K562 (cell line): ENCODE measurements around the gene PCDH12.

Experiments used
- KDM5B ChIP-seq: fragments of 200-600 bp; sonication (generic); IDR thresholded peaks from 2 replicates; pipeline ENCODE4 v1.6.1; 2012; ENCODE audit warnings: low read depth, mild to moderate bottlenecking, moderate library complexity, low read length, control low read depth, inconsistent platforms; ENCODE audit not compliant: insufficient replicate concordance
- SIN3A ChIP-seq, 2 experiments: fragments of 150-350 bp in 1 of 2; IDR thresholded peaks; 2 replicates each; pipeline ENCODE4 v1.6.1; 2011 to 2016; ENCODE audit warnings: borderline replicate concordance in 2 of 2, low read depth in 2 of 2, low read length in 2 of 2, mild to moderate bottlenecking in 2 of 2, moderate library complexity in 2 of 2; ENCODE audit not compliant: control insufficient read depth in 1 of 2
- SIX5 ChIP-seq, 2 experiments: IDR thresholded peaks; 2 replicates each; pipeline ENCODE4 v1.6.1; 2011; ENCODE audit warnings: low read length in 2 of 2, borderline replicate concordance in 1 of 2, low read depth in 1 of 2, mild to moderate bottlenecking in 1 of 2, moderate library complexity in 1 of 2; ENCODE audit not compliant: insufficient read depth in 1 of 2
- SMARCA5 ChIP-seq: fragments of 450-650 bp; IDR thresholded peaks from 2 replicates; pipeline ENCODE4 v1.6.1; 2016
- TAL1 ChIP-seq: fragments of 450-650 bp; IDR thresholded peaks from 2 replicates; pipeline ENCODE4 v1.6.1; 2016; ENCODE audit warnings: mild to moderate bottlenecking
- ZNF263 ChIP-seq: sonication (generic); formaldehyde crosslinking; IDR thresholded peaks from 2 replicates; pipeline ENCODE4 v1.8.0; 2022; ENCODE audit warnings: mild to moderate bottlenecking, missing genetic modification reagents, borderline replicate concordance
- ZNF507 ChIP-seq: conservative IDR thresholded peaks from 2 replicates; pipeline ENCODE4 v1.6.1; 2017; ENCODE audit warnings: missing genetic modification characterization, missing compliant biosample characterization
- TF ChIP-seq, protein P1 (sequence below), 3 experiments: IDR thresholded peaks in 2 of 3; conservative IDR thresholded peaks in 1 of 3; 2 replicates each; pipeline ENCODE4 v1.5.1; 2011 to 2012; ENCODE audit warnings: low read length in 3 of 3, mild to moderate bottlenecking in 3 of 3, control low read depth in 2 of 3, improper control_type of control experiment in 1 of 3, inconsistent platforms in 1 of 3, low read depth in 1 of 3, mixed read lengths in 1 of 3, moderate library complexity in 1 of 3; ENCODE audit not compliant: insufficient read depth in 2 of 3
- TF ChIP-seq, protein P2 (sequence below): fragments of 250-450 bp; sonication (Bioruptor Pico); IDR thresholded peaks from 2 replicates; pipeline ENCODE4 v1.9.0; 2021; ENCODE audit warnings: mild to moderate bottlenecking

DNA sequence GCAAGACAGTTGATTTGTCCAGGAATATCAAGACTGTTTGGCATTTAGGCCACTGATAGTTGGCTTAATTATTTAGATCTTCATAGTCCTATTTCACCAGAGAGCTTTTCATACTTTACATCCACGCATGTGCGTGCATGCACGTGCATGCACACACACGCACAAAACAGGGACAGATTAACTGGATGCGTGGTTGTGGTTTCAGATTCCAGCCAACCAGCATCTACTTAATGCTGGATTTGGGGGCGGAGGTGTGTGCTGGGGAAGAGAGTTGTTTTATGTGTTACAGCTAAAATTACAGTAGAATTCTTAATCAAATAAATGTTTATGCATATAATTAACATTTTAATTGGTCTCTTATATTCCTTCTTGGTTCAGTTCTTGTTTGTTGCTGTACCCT, 18.2 kb upstream of the PCDH12 start:
- TF ChIP-seq SIX5 (IDR thresholded peaks at IDR 0.05; ENCODE audit: borderline replicate concordance in 1 of 2, insufficient read depth in 1 of 2, low read depth in 1 of 2, low read length in 2 of 2) = no peak
- TF ChIP-seq KDM5B = no peak
- TF ChIP-seq, protein P1, sequence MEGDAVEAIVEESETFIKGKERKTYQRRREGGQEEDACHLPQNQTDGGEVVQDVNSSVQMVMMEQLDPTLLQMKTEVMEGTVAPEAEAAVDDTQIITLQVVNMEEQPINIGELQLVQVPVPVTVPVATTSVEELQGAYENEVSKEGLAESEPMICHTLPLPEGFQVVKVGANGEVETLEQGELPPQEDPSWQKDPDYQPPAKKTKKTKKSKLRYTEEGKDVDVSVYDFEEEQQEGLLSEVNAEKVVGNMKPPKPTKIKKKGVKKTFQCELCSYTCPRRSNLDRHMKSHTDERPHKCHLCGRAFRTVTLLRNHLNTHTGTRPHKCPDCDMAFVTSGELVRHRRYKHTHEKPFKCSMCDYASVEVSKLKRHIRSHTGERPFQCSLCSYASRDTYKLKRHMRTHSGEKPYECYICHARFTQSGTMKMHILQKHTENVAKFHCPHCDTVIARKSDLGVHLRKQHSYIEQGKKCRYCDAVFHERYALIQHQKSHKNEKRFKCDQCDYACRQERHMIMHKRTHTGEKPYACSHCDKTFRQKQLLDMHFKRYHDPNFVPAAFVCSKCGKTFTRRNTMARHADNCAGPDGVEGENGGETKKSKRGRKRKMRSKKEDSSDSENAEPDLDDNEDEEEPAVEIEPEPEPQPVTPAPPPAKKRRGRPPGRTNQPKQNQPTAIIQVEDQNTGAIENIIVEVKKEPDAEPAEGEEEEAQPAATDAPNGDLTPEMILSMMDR (IDR thresholded peaks at IDR 0.05 in 2 of 3, conservative IDR thresholded peaks at IDR 0.05 in 1 of 3; ENCODE audit: insufficient read depth in 2 of 3, low read depth in 1 of 3, low read length in 3 of 3) = no peak
- TF ChIP-seq, protein P2, sequence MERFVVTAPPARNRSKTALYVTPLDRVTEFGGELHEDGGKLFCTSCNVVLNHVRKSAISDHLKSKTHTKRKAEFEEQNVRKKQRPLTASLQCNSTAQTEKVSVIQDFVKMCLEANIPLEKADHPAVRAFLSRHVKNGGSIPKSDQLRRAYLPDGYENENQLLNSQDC (CRISPR knock-in tag) = no peak
- no peak for TF ChIP-seq ZNF507 (tag)
- no peak for TF ChIP-seq SIN3A (IDR thresholded peaks at IDR 0.05; ENCODE audit: borderline replicate concordance in 2 of 2, control insufficient read depth in 1 of 2, low read depth in 2 of 2, low read length in 2 of 2)
- no peak for TF ChIP-seq TAL1
- TF ChIP-seq SMARCA5 = no peak
- TF ChIP-seq ZNF263 (CRISPR knock-in tag) = no peak
